H54 (cell line): Measurements from ENCODE around the gene ELAC1.
A peak's percentile ranks its signal among the peaks of the same experiment; 100 is the strongest.
"Not testable (repeated sequence)": the region's sequence is repeated elsewhere in the genome, so short reads cannot be mapped to it uniquely, and the experiment has no call there.

Experiments used
- DNase-seq: peaks from one replicate; pipeline ENCODE4 v3.0.0; 2011; ENCODE audit warnings: low spot score, mixed read lengths; ENCODE audit not compliant: insufficient read length
- FAIRE-seq: peaks from 3 replicates; lab custom pipeline; 2011; peaks lifted over from hg19 to GRCh38; lab: Jason Lieb, UNC
- POLR2A ChIP-seq: IDR thresholded peaks from 2 replicates; pipeline ENCODE4 v1.6.1; 2011; ENCODE audit warnings: low read depth, mild to moderate bottlenecking, low read length

The ELAC1 gene

GRCh38 chr18:50967714-50968661, at the start of gene ELAC1:
ELAC1 (plus strand) TSS chr18:50968040; CDS start chr18:50974405, 6,365 bp downstream.
- FAIRE-seq, result no peak
- DNase-seq, result peak; percentile 61
- TF ChIP-seq POLR2A, result peak; percentile 83

- FAIRE-seq (no peak), DNase-seq (no peak)
- no peak for TF ChIP-seq POLR2A
Observed at GRCh38 chr18:50918153-50918552, 49.7 kb upstream of the ELAC1 start.

- FAIRE-seq (no peak), DNase-seq (no peak)
- no peak for TF ChIP-seq POLR2A
Observed at GRCh38 chr18:50924372-50924771, 43.5 kb upstream of the ELAC1 start.

- DNase-seq, result no peak
- FAIRE-seq, result no peak
- TF ChIP-seq POLR2A, result no peak
Observed at GRCh38 chr18:50926521-50926920, 41.3 kb upstream of the ELAC1 start.

GRCh38 chr18:50928551-50928950, 39.3 kb upstream of the ELAC1 start:
- DNase-seq (no peak), FAIRE-seq (peak; percentile 77)
- no peak for TF ChIP-seq POLR2A

GRCh38 chr18:50933684-50934083, 34.2 kb upstream of the ELAC1 start:
- no peak for TF ChIP-seq POLR2A
- no peak for FAIRE-seq

GRCh38 chr18:50934545-50935211, 33.2 kb upstream of the ELAC1 start:
- no peak for FAIRE-seq
- no peak for TF ChIP-seq POLR2A
- no peak for DNase-seq

More at GRCh38 chr18:50933684-50934083, 34.2 kb upstream of the ELAC1 start:
- no peak for DNase-seq

GRCh38 chr18:50935493-50936191, 32.2 kb upstream of the ELAC1 start:
- FAIRE-seq (no peak), DNase-seq (no peak)
- TF ChIP-seq POLR2A, result no peak

- DNase-seq (no peak), FAIRE-seq (no peak)
Observed at GRCh38 chr18:50937183-50937582, 30.7 kb upstream of the ELAC1 start.

GRCh38 chr18:50938912-50939311, 28.9 kb upstream of the ELAC1 start:
- FAIRE-seq (no peak), DNase-seq (no peak)
- TF ChIP-seq POLR2A, result no peak

More at GRCh38 chr18:50937183-50937582, 30.7 kb upstream of the ELAC1 start:
- TF ChIP-seq POLR2A, result no peak

- no peak for FAIRE-seq
- DNase-seq, result no peak
- no peak for TF ChIP-seq POLR2A
Observed at GRCh38 chr18:50944245-50944932, 23.5 kb upstream of the ELAC1 start.

GRCh38 chr18:50945918-50946317, 21.9 kb upstream of the ELAC1 start:
- FAIRE-seq, DNase-seq: not testable (repeated sequence)

- no peak for DNase-seq
- no peak for FAIRE-seq
- no peak for TF ChIP-seq POLR2A
Observed at GRCh38 chr18:50947899-50948298, 19.9 kb upstream of the ELAC1 start.
